ENCODE measurements around the gene NLK. TPM values are rescaled to one million over a fixed set of nuclear protein-coding genes. Genes with fewer than 3 reads are reported as not detected.

NLK gene
- total RNA-seq, 1 donor from 2014 or later: 30.6 TPM

DNA sequence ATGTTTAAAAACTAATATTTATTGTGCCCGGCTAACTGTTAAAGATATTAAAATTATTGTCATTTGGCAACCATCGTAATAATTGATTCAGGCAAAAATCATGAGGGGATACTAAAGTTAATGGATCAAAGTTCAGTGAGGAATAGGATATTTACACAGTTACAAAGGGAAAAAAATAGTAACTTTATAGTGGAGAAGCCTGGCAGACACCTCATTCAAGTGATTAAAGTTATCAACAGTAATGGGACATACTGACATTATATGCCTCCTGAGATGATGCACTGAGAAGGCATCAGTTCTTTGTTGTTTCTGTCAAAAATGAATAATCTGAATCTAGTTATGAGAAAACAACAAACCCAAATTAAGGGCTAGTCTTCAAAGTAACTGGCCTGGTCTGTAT lies 77.1 kb downstream of the NLK start:
- H3K9me3 ChIP-seq (ENCODE audit: insufficient read depth, low read depth, low read length): no peaks in the 10 kb centered on the region
- peaks cover 50% of the 10 kb centered on the region for H4K20me1 ChIP-seq (ENCODE audit: insufficient read depth, low read length)
- no peak for FAIRE-seq
- no peaks in the 10 kb centered on the region for H3K9me3 Mint-ChIP-seq (ENCODE audit: unreplicated experiment)
- H3K27me3 ChIP-seq (ENCODE audit: insufficient read depth, low read length): no peaks in the 10 kb centered on the region
- no peak overlapping the region for H3K4me3 Mint-ChIP-seq (ENCODE audit: unreplicated experiment)
- H3K4me2 ChIP-seq (ENCODE audit: low read length): no peak overlapping the region
- TF ChIP-seq EZH2 (IDR thresholded peaks at IDR 0.05; ENCODE audit: insufficient read depth, low read length): no peak
- no peak overlapping the region for H3K4me3 ChIP-seq (ENCODE audit: insufficient read depth, low read depth, low read length)
- H3K36me3 ChIP-seq (ENCODE audit: insufficient read depth, low read length): peaks cover 5% of the 10 kb centered on the region
- no peak overlapping the region for H3K27ac ChIP-seq (ENCODE audit: low read depth, low read length)
- no peak overlapping the region for H3K27ac Mint-ChIP-seq (ENCODE audit: unreplicated experiment)
- peaks cover 2% of the 10 kb centered on the region for H3K36me3 Mint-ChIP-seq (ENCODE audit: low read depth, unreplicated experiment)
- no peak for DNase-seq (ENCODE audit: low read depth)
- H2AFZ ChIP-seq (ENCODE audit: low read depth, low read length): no peak overlapping the region
- no peaks in the 10 kb centered on the region for H3K27me3 Mint-ChIP-seq (ENCODE audit: low read depth, unreplicated experiment)
- peaks cover 57% of the 10 kb centered on the region for H3K79me2 ChIP-seq (ENCODE audit: insufficient read depth, low read length)
- no peaks in the 10 kb centered on the region for H3K4me1 ChIP-seq (ENCODE audit: insufficient read depth, low read length)
- no peak overlapping the region for H3K9ac ChIP-seq (ENCODE audit: low read length)
- H3K4me1 Mint-ChIP-seq (ENCODE audit: low read depth, unreplicated experiment): peaks cover 14% of the 10 kb centered on the region

DNA sequence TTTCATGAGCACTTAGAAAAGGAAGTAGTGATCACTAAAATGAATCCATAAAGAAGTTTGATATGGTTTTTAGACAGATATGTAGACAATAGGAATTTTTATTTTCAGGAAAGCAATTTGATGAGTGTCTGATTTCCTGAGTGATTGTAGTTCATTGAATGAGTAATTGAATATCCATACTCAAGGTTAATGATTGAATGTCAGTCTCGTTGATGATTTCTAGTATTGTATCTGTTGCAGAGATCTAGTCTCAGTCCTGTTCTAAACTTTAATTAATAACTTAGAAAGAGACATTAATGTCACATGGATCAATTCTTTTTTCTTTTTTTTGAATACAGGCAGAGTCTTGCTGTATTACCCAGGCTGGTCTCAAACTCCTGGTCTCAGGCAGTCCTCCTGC lies 78.3 kb downstream of the NLK start:
- peaks cover 5% of the 10 kb centered on the region for H3K36me3 ChIP-seq (ENCODE audit: insufficient read depth, low read length)
- no peak overlapping the region for H3K27ac ChIP-seq (ENCODE audit: low read depth, low read length)
- H2AFZ ChIP-seq (ENCODE audit: low read depth, low read length): no peak overlapping the region
- peaks cover 41% of the 10 kb centered on the region for H4K20me1 ChIP-seq (ENCODE audit: insufficient read depth, low read length)
- H3K27me3 ChIP-seq (ENCODE audit: insufficient read depth, low read length): no peaks in the 10 kb centered on the region
- H3K4me3 Mint-ChIP-seq (ENCODE audit: unreplicated experiment): no peak overlapping the region
- H3K27ac Mint-ChIP-seq (ENCODE audit: unreplicated experiment): no peak overlapping the region
- no peak for DNase-seq (ENCODE audit: low read depth)
- H3K4me1 Mint-ChIP-seq (ENCODE audit: low read depth, unreplicated experiment): peaks cover 17% of the 10 kb centered on the region
- peaks cover 2% of the 10 kb centered on the region for H3K36me3 Mint-ChIP-seq (ENCODE audit: low read depth, unreplicated experiment)
- peaks cover 46% of the 10 kb centered on the region for H3K79me2 ChIP-seq (ENCODE audit: insufficient read depth, low read length)
- H3K27me3 Mint-ChIP-seq (ENCODE audit: low read depth, unreplicated experiment): no peaks in the 10 kb centered on the region
- no peak overlapping the region for H3K4me3 ChIP-seq (ENCODE audit: insufficient read depth, low read depth, low read length)
- no peaks in the 10 kb centered on the region for H3K9me3 ChIP-seq (ENCODE audit: insufficient read depth, low read depth, low read length)
- H3K4me2 ChIP-seq (ENCODE audit: low read length): no peak overlapping the region
- FAIRE-seq: no peak
- H3K4me1 ChIP-seq (ENCODE audit: insufficient read depth, low read length): no peaks in the 10 kb centered on the region
- H3K9me3 Mint-ChIP-seq (ENCODE audit: unreplicated experiment): no peaks in the 10 kb centered on the region
- TF ChIP-seq, protein P1, sequence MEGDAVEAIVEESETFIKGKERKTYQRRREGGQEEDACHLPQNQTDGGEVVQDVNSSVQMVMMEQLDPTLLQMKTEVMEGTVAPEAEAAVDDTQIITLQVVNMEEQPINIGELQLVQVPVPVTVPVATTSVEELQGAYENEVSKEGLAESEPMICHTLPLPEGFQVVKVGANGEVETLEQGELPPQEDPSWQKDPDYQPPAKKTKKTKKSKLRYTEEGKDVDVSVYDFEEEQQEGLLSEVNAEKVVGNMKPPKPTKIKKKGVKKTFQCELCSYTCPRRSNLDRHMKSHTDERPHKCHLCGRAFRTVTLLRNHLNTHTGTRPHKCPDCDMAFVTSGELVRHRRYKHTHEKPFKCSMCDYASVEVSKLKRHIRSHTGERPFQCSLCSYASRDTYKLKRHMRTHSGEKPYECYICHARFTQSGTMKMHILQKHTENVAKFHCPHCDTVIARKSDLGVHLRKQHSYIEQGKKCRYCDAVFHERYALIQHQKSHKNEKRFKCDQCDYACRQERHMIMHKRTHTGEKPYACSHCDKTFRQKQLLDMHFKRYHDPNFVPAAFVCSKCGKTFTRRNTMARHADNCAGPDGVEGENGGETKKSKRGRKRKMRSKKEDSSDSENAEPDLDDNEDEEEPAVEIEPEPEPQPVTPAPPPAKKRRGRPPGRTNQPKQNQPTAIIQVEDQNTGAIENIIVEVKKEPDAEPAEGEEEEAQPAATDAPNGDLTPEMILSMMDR (IDR thresholded peaks at IDR 0.05; ENCODE audit: insufficient read depth, low read depth, low read length): no peak
- TF ChIP-seq EZH2 (IDR thresholded peaks at IDR 0.05; ENCODE audit: insufficient read depth, low read length): no peak
- H3K9ac ChIP-seq (ENCODE audit: low read length): no peak overlapping the region

DNA sequence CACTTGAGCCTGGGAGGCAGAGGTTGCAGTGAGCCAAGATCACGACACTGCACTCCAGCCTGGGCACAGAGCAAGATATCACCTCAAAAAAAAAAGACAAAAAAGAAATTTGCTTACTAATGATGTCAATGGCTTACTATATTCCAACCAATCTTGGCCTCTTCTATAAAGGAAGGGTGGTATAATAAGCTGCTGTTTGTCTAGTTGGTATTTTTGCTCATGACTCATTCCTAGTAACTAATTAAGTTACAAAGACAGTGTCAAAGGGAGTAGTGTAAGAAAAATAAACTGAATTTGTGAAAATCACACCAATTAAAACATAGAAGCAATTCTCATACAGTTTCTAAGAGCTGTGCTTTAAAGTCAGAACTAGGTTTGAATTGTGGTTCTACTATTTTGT lies 82.5 kb downstream of the NLK start:
- H3K27me3 ChIP-seq (ENCODE audit: insufficient read depth, low read length): no peaks in the 10 kb centered on the region
- no peaks in the 10 kb centered on the region for H3K27me3 Mint-ChIP-seq (ENCODE audit: low read depth, unreplicated experiment)
- H3K36me3 ChIP-seq (ENCODE audit: insufficient read depth, low read length): peaks cover 9% of the 10 kb centered on the region
- H3K4me3 ChIP-seq (ENCODE audit: insufficient read depth, low read depth, low read length): no peak overlapping the region
- DNase-seq (ENCODE audit: low read depth) (no peak), FAIRE-seq (no peak)
- no peaks in the 10 kb centered on the region for H3K9me3 ChIP-seq (ENCODE audit: insufficient read depth, low read depth, low read length)
- peaks cover 13% of the 10 kb centered on the region for H3K79me2 ChIP-seq (ENCODE audit: insufficient read depth, low read length)
- no peak overlapping the region for H2AFZ ChIP-seq (ENCODE audit: low read depth, low read length)
- TF ChIP-seq, protein P1 (IDR thresholded peaks at IDR 0.05; ENCODE audit: insufficient read depth, low read depth, low read length): no peak
- no peak for TF ChIP-seq EZH2 (IDR thresholded peaks at IDR 0.05; ENCODE audit: insufficient read depth, low read length)
- H3K27ac ChIP-seq (ENCODE audit: low read depth, low read length): no peak overlapping the region
- no peak overlapping the region for H3K4me2 ChIP-seq (ENCODE audit: low read length)
- no peaks in the 10 kb centered on the region for H3K9me3 Mint-ChIP-seq (ENCODE audit: unreplicated experiment)
- no peak overlapping the region for H3K4me3 Mint-ChIP-seq (ENCODE audit: unreplicated experiment)
- H3K27ac Mint-ChIP-seq (ENCODE audit: unreplicated experiment): peak overlapping the region; percentile 14
- H3K4me1 Mint-ChIP-seq (ENCODE audit: low read depth, unreplicated experiment): peaks cover 8% of the 10 kb centered on the region
- H3K4me1 ChIP-seq (ENCODE audit: insufficient read depth, low read length): no peaks in the 10 kb centered on the region
- peaks cover 11% of the 10 kb centered on the region for H4K20me1 ChIP-seq (ENCODE audit: insufficient read depth, low read length)
- H3K9ac ChIP-seq (ENCODE audit: low read length): no peak overlapping the region
- H3K36me3 Mint-ChIP-seq (ENCODE audit: low read depth, unreplicated experiment): peaks cover 4% of the 10 kb centered on the region

Data from astrocyte (in vitro differentiated cells and primary cell).